SU-DHL-6 (cell line): Measurements from ENCODE around the gene PRPF8.

Source experiments
- H2AFZ ChIP-seq: fragments of 200-600 bp; sonication (generic); 2 replicates; pipeline ENCODE4 v1.6.1; 2014; ENCODE audit warnings: low read depth, mild to moderate bottlenecking, moderate library complexity, mixed read lengths, antibody characterized with exemption, low read length; ENCODE audit not compliant: severe bottlenecking
- H3F3A ChIP-seq: fragments of 200-600 bp; shearing (Covaris generic); 2 replicates; pipeline ENCODE4 v1.6.0; 2016; ENCODE audit warnings: antibody characterized with exemption, mild to moderate bottlenecking; ENCODE audit not compliant: insufficient read depth
- H3K27ac ChIP-seq: fragments of 200-600 bp; sonication (generic); 2 replicates; pipeline ENCODE4 v1.5.1; 2016; ENCODE audit warnings: low read depth, mild to moderate bottlenecking, low read length, moderate library complexity, mixed read lengths
- H3K27me3 ChIP-seq: fragments of 200-600 bp; sonication (generic), shearing (Covaris generic); 2 replicates; pipeline ENCODE4 v1.6.0; 2014; ENCODE audit warnings: mild to moderate bottlenecking, low read length
- H3K36me3 ChIP-seq: fragments of 200-600 bp; sonication (generic); 2 replicates; pipeline ENCODE4 v1.6.1; 2014; ENCODE audit warnings: mild to moderate bottlenecking, low read length, mixed read lengths
- H3K4me2 ChIP-seq: fragments of 300-600, 200-600 bp; shearing (Covaris generic), sonication (generic); 2 replicates; pipeline ENCODE4 v1.6.0; 2014; ENCODE audit warnings: low read length, low read depth, mild to moderate bottlenecking; ENCODE audit not compliant: poor library complexity, severe bottlenecking
- H3K4me3 ChIP-seq: fragments of 200-600 bp; sonication (generic); 2 replicates; pipeline ENCODE4 v1.5.1; 2014; ENCODE audit warnings: antibody characterized with exemption, low read length, mild to moderate bottlenecking, mixed read lengths; ENCODE audit not compliant: insufficient read depth, poor library complexity, severe bottlenecking
- H3K79me2 ChIP-seq: fragments of 200-600 bp; sonication (generic); 2 replicates; pipeline ENCODE4 v1.6.1; 2014; ENCODE audit warnings: mild to moderate bottlenecking, low read length, moderate library complexity; ENCODE audit not compliant: insufficient read depth
- H3K9ac ChIP-seq: fragments of 200-600 bp; sonication (generic); 2 replicates; pipeline ENCODE4 v1.7.0; 2014; ENCODE audit warnings: mild to moderate bottlenecking, low read length
- H3K9me2 ChIP-seq: fragments of 200-600 bp; sonication (generic); replicated peaks from 2 replicates; pipeline ENCODE4 v1.6.1; 2014; ENCODE audit warnings: low read length; ENCODE audit not compliant: insufficient read depth
- H3K9me3 ChIP-seq: fragments of 200-600 bp; sonication (generic); 2 replicates; pipeline ENCODE4 v1.6.1; 2014; ENCODE audit warnings: low read length, mixed read lengths; ENCODE audit not compliant: insufficient read depth
- H4K20me1 ChIP-seq: fragments of 200-600 bp; sonication (generic); 2 replicates; pipeline ENCODE4 v1.6.1; 2014; ENCODE audit warnings: low read depth, mild to moderate bottlenecking, antibody characterized with exemption, low read length, moderate library complexity, mixed read lengths
- EZH2phosphoT487 ChIP-seq: fragments of 200-600 bp; sonication (generic), shearing (Covaris generic); conservative IDR thresholded peaks from 2 replicates; pipeline ENCODE4 v1.6.1; 2018; ENCODE audit warnings: mild to moderate bottlenecking, antibody characterized with exemption, low read length, moderate library complexity, mixed read lengths
- TF ChIP-seq, protein P1 (sequence below): fragments of 200-600 bp; sonication (generic); IDR thresholded peaks from one replicate; pipeline ENCODE4 v1.5.1; 2017; ENCODE audit warnings: antibody characterized with exemption, mild to moderate bottlenecking, low read length, moderate library complexity; ENCODE audit not compliant: insufficient read depth, poor library complexity, severe bottlenecking

The PRPF8 gene

DNA sequence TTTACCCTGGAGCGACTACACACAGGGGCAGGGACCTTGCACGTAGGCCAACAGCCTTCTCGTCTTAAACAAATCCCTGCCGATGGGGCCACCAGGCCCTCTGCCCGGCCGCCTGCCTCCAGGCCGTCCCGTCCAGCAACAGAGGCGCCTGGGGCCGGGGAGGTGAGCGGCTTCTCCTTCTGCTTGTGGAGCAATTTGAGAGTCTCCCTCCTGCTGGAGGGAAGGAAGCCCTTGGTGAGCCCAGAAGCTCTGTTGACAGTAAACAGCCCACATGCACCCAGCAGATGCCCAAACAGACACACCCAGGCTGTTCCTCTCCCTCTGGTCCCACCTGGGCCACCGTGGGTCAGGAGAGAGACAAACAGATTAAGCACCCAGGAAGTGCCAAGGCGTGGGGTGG, 64.2 kb downstream of the PRPF8 start:
- TF ChIP-seq, protein P1, sequence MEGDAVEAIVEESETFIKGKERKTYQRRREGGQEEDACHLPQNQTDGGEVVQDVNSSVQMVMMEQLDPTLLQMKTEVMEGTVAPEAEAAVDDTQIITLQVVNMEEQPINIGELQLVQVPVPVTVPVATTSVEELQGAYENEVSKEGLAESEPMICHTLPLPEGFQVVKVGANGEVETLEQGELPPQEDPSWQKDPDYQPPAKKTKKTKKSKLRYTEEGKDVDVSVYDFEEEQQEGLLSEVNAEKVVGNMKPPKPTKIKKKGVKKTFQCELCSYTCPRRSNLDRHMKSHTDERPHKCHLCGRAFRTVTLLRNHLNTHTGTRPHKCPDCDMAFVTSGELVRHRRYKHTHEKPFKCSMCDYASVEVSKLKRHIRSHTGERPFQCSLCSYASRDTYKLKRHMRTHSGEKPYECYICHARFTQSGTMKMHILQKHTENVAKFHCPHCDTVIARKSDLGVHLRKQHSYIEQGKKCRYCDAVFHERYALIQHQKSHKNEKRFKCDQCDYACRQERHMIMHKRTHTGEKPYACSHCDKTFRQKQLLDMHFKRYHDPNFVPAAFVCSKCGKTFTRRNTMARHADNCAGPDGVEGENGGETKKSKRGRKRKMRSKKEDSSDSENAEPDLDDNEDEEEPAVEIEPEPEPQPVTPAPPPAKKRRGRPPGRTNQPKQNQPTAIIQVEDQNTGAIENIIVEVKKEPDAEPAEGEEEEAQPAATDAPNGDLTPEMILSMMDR, result no peak
- no peak for TF ChIP-seq EZH2phosphoT487
- H2AFZ ChIP-seq, result no peak overlapping the region
- no peak overlapping the region for H3K4me3 ChIP-seq
- H3K27me3 ChIP-seq, result no peaks in the 10 kb centered on the region
- H3K36me3 ChIP-seq, result no peaks in the 10 kb centered on the region
- no peaks in the 10 kb centered on the region for H3K9me3 ChIP-seq
- H3K9me2 ChIP-seq, result no peaks in the 10 kb centered on the region
- H4K20me1 ChIP-seq, result no peaks in the 10 kb centered on the region
- H3F3A ChIP-seq, result peaks cover 1% of the 10 kb centered on the region; the same call in 1 of the 2 replicates
- no peak overlapping the region for H3K27ac ChIP-seq
- no peak overlapping the region for H3K9ac ChIP-seq
- H3K4me2 ChIP-seq, result no peak overlapping the region
- H3K79me2 ChIP-seq, result peaks cover 13% of the 10 kb centered on the region

GRCh38 chr17:1617620-1618174, 67.0 kb downstream of the PRPF8 start:
- no peak overlapping the region for H3K9ac ChIP-seq
- no peaks in the 10 kb centered on the region for H3K9me2 ChIP-seq
- TF ChIP-seq, protein P1, result no peak
- TF ChIP-seq EZH2phosphoT487, result no peak
- H3K79me2 ChIP-seq, result no peaks in the 10 kb centered on the region
- no peaks in the 10 kb centered on the region for H3K27me3 ChIP-seq
- no peaks in the 10 kb centered on the region for H4K20me1 ChIP-seq
- H3F3A ChIP-seq, result no peaks in the 10 kb centered on the region
- no peak overlapping the region for H3K4me3 ChIP-seq
- no peak overlapping the region for H3K4me2 ChIP-seq
- no peaks in the 10 kb centered on the region for H3K36me3 ChIP-seq
- H2AFZ ChIP-seq, result no peak overlapping the region
- no peaks in the 10 kb centered on the region for H3K9me3 ChIP-seq
- H3K27ac ChIP-seq, result no peak overlapping the region

DNA sequence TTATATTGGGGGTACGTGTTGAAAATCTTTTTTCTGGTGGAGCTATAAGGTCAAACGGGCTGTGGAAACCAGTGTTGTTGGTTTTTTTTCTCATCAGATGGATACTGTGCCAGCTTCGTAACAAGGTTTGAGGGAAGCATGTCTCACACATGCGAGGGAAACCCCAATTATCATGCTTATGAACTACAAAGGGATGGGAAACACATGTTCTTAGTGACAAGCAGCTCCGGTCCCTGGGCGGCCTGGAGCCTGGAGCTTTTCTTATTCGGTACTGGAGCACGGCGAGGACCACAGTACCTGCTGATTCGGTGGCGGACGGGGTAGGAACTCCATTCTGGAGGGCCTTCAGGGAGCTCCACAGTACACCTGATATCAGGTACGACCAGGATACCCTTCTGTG, 68.6 kb downstream of the PRPF8 start:
- Histone ChIP-seq H3K9ac (no peak overlapping the region), H3K79me2 (no peaks in the 10 kb centered on the region), H3K36me3 (no peaks in the 10 kb centered on the region), H3K27me3 (no peaks in the 10 kb centered on the region), H3K4me2 (no peak overlapping the region), H3K4me3 (no peak overlapping the region), H3K27ac (no peak overlapping the region), H4K20me1 (no peaks in the 10 kb centered on the region), H2AFZ (no peak overlapping the region), H3K9me3 (no peaks in the 10 kb centered on the region), H3K9me2 (no peaks in the 10 kb centered on the region), H3F3A (no peaks in the 10 kb centered on the region)
- TF ChIP-seq EZH2phosphoT487, result no peak
- TF ChIP-seq, protein P1, result no peak
